K562 (cell line): ENCODE data around the gene GRID2IP. TPM values are rescaled to one million over a fixed set of nuclear protein-coding genes. Genes with fewer than 3 reads are reported as not detected.

ENCODE experiments used
- ATAC-seq: fragments of 200-7000 bp; cut with Tn5 transposase; 3 replicates; pipeline ENCODE4 v1.9.1; 2020; ENCODE audit warnings: moderate library complexity
- BruUV-seq: library from RNA; stranded (reverse); fragments of 400-500 nt; replicated peaks from 2 replicates; lab custom pipeline; 2021; lab: Mats Ljungman, UMichigan
- CTCF ChIA-PET: fragments of 300-600 bp; formaldehyde crosslinking; extraction: SDS; loops from one replicate; lab custom pipeline; 2021; ENCODE audit warnings: low intra/inter-chr PET ratio; lab: Yijun Ruan, JAX
- POLR2A ChIA-PET: fragments of 300-600, 350-650 bp; sonication (Branson Sonifier 250); formaldehyde crosslinking; extraction: SDS; loops from one replicate; lab custom pipeline; 2021; ENCODE audit warnings: antibody characterized with exemption, inconsistent platforms; lab: Yijun Ruan, JAX
- DNase-seq, 4 experiments: peaks; one replicate each; pipeline versions ENCODE4 v3.0.0 to v3.0.0-alpha.2; 2011 to 2018; ENCODE audit warnings: low spot score in 3 of 4, mixed read lengths in 3 of 4; ENCODE audit errors: extremely low read depth in 1 of 4
- FAIRE-seq: peaks from 2 replicates; lab custom pipeline; 2011; peaks lifted over from hg19 to GRCh38; lab: Jason Lieb, UNC
- H2AFZ ChIP-seq: 2 replicates; pipeline ENCODE4 v1.6.0; 2011; ENCODE audit warnings: low read depth, low read length, control low read depth, inconsistent platforms
- H3K27ac ChIP-seq: fragments of 200-600 bp; 3 replicates; pipeline ENCODE4 v1.8.0; 2011; ENCODE audit warnings: low read depth, mild to moderate bottlenecking, control low read depth, inconsistent platforms, low read length, moderate library complexity, mixed read lengths; ENCODE audit errors: extremely low read depth
- H3K27me3 ChIP-seq, 2 experiments: fragments of 300-600 bp in 1 of 2; 2 replicates in 1 of 2; 3 replicates in 1 of 2; pipeline versions ENCODE4 v1.6.0 to v1.8.0; 2011; ENCODE audit warnings: inconsistent platforms in 2 of 2, low read length in 2 of 2, mild to moderate bottlenecking in 1 of 2, mixed read lengths in 1 of 2, moderate library complexity in 1 of 2; ENCODE audit not compliant: control insufficient read depth in 2 of 2, insufficient read depth in 2 of 2
- H3K36me3 ChIP-seq: fragments of 300-600 bp; 3 replicates; pipeline ENCODE4 v1.8.0; 2011; ENCODE audit warnings: mild to moderate bottlenecking, low read length, inconsistent platforms; ENCODE audit not compliant: control insufficient read depth, insufficient read depth
- H3K4me1 ChIP-seq, 2 experiments: fragments of 200-600 bp in 1 of 2; replicated peaks in 1 of 2; 2 replicates in 1 of 2; 3 replicates in 1 of 2; pipeline versions ENCODE4 v1.5.1 to v1.8.0; 2011; ENCODE audit warnings: inconsistent platforms in 2 of 2, low read length in 2 of 2, mild to moderate bottlenecking in 1 of 2, mixed read lengths in 1 of 2, moderate library complexity in 1 of 2; ENCODE audit not compliant: control insufficient read depth in 2 of 2, insufficient read depth in 2 of 2
- H3K4me2 ChIP-seq: 2 replicates; pipeline ENCODE4 v1.6.1; 2011; ENCODE audit warnings: low read length, control low read depth, inconsistent platforms, mixed read lengths; ENCODE audit not compliant: insufficient read depth
- H3K4me3 ChIP-seq: fragments of 200-600 bp; sonication (generic), shearing (Covaris generic); 2 replicates; pipeline ENCODE4 v1.5.1; 2016; ENCODE audit warnings: control low read depth, inconsistent platforms
- H3K79me2 ChIP-seq: fragments of 200-600 bp; 3 replicates; pipeline ENCODE4 v1.8.0; 2011; ENCODE audit warnings: low read length, inconsistent platforms; ENCODE audit not compliant: control insufficient read depth, insufficient read depth
- H3K9ac ChIP-seq, 2 experiments: 2 replicates each; pipeline versions ENCODE4 v1.6.0 to v1.6.1; 2011; ENCODE audit warnings: low read depth in 2 of 2, low read length in 2 of 2, control low read depth in 1 of 2, inconsistent platforms in 1 of 2, mild to moderate bottlenecking in 1 of 2, mixed read lengths in 1 of 2; ENCODE audit not compliant: insufficient read depth in 1 of 2
- H3K9me1 ChIP-seq: one replicate; pipeline ENCODE4 v1.6.0; 2011; ENCODE audit warnings: inconsistent platforms, mild to moderate bottlenecking, low read length, moderate library complexity; ENCODE audit not compliant: control insufficient read depth, insufficient read depth
- H3K9me3 ChIP-seq: replicated peaks from 2 replicates; pipeline ENCODE4 v1.5.1; 2011; ENCODE audit warnings: low read depth, low read length, inconsistent platforms; ENCODE audit not compliant: control insufficient read depth, insufficient read depth
- H4K20me1 ChIP-seq: replicated peaks from 2 replicates; pipeline ENCODE4 v1.6.1; 2011; ENCODE audit warnings: low read length, inconsistent platforms, mixed read lengths; ENCODE audit not compliant: control insufficient read depth, insufficient read depth
- ARNT ChIP-seq, 2 experiments: fragments of 450-650 bp; IDR thresholded peaks; 2 replicates each; pipeline ENCODE4 v1.6.1; 2016; ENCODE audit warnings: mild to moderate bottlenecking in 1 of 2
- BACH1 ChIP-seq: fragments of 200-800 bp; sonication (Bioruptor generic); IDR thresholded peaks from 2 replicates; pipeline ENCODE4 v1.6.1; 2016; ENCODE audit warnings: missing genetic modification characterization, missing compliant biosample characterization
- CREBBP ChIP-seq: IDR thresholded peaks from one replicate; pipeline ENCODE4 v1.6.1; 2012; ENCODE audit warnings: low read depth, mild to moderate bottlenecking, control low read depth, inconsistent platforms, low read length
- CTCF ChIP-seq, 3 experiments: IDR thresholded peaks in 2 of 3; conservative IDR thresholded peaks in 1 of 3; 2 replicates each; pipeline ENCODE4 v1.5.1; 2011 to 2012; ENCODE audit warnings: low read length in 3 of 3, mild to moderate bottlenecking in 3 of 3, control low read depth in 2 of 3, improper control_type of control experiment in 1 of 3, inconsistent platforms in 1 of 3, low read depth in 1 of 3, mixed read lengths in 1 of 3, moderate library complexity in 1 of 3; ENCODE audit not compliant: insufficient read depth in 2 of 3
- MECOM ChIP-seq: fragments of 250-450 bp; sonication (Bioruptor Pico); IDR thresholded peaks from 2 replicates; pipeline ENCODE4 v1.8.0; 2022; ENCODE audit warnings: inconsistent platforms
- NFE2 ChIP-seq: IDR thresholded peaks from 2 replicates; pipeline ENCODE4 v1.6.1; 2014; ENCODE audit warnings: antibody characterized with exemption, low read depth
- PATZ1 ChIP-seq: fragments of 250-450 bp; sonication (Bioruptor Pico); IDR thresholded peaks from 2 replicates; pipeline ENCODE4 v1.5.0; 2020; ENCODE audit warnings: mild to moderate bottlenecking, borderline replicate concordance
- POLR2AphosphoS5 ChIP-seq: IDR thresholded peaks from 2 replicates; pipeline ENCODE4 v1.6.1; 2011; ENCODE audit warnings: mild to moderate bottlenecking, low read depth, low read length, moderate library complexity; ENCODE audit not compliant: control insufficient read depth, insufficient read depth
- SP2 ChIP-seq: IDR thresholded peaks from 2 replicates; pipeline ENCODE4 v1.6.1; 2011; ENCODE audit warnings: mild to moderate bottlenecking, low read depth, low read length, moderate library complexity; ENCODE audit not compliant: poor library complexity, severe bottlenecking; ENCODE audit errors: extremely low read depth
- TCF3 ChIP-seq: sonication (generic); formaldehyde crosslinking; IDR thresholded peaks from 2 replicates; pipeline ENCODE4 v1.4.0; 2020; ENCODE audit warnings: mild to moderate bottlenecking, missing genetic modification reagents
- TEAD4 ChIP-seq, 2 experiments: sonication (generic) in 1 of 2; formaldehyde crosslinking in 1 of 2; IDR thresholded peaks; 2 replicates each; pipeline versions ENCODE4 v1.6.1 to v1.8.0; 2012 to 2022; ENCODE audit warnings: borderline replicate concordance in 1 of 2, inconsistent platforms in 1 of 2, low read length in 1 of 2, mild to moderate bottlenecking in 1 of 2, missing genetic modification reagents in 1 of 2
- THRAP3 ChIP-seq: fragments of 450-650 bp; IDR thresholded peaks from 2 replicates; pipeline ENCODE4 v1.6.1; 2016; ENCODE audit warnings: mild to moderate bottlenecking, inconsistent platforms, borderline replicate concordance
- ZBTB7A ChIP-seq: IDR thresholded peaks from 2 replicates; pipeline ENCODE4 v1.6.1; 2011; ENCODE audit warnings: low read depth, mild to moderate bottlenecking, low read length, moderate library complexity, borderline replicate concordance; ENCODE audit not compliant: control insufficient read depth
- ZNF311 ChIP-seq: fragments of 250-450 bp; sonication (Bioruptor Pico); IDR thresholded peaks from 2 replicates; pipeline ENCODE4 v1.4.0; 2020; ENCODE audit warnings: mild to moderate bottlenecking, moderate library complexity
- ZNF316 ChIP-seq: fragments of 450-650 bp; IDR thresholded peaks from 2 replicates; pipeline ENCODE4 v1.6.1; 2016
- WGBS: fragments of 100-300 bp; shearing (Covaris generic); methylation state at CpG from one replicate; pipeline ENCODE4 v1.1.6; 2016; ENCODE audit warnings: low coverage, mixed read lengths; ENCODE audit not compliant: insufficient coverage; ENCODE audit errors: missing lambda C conversion rate; 5-methylcytosine and 5-hydroxymethylcytosine counted together
- in situ Hi-C: fragments of 300-500 bp; cut with MboI; formaldehyde crosslinking; loops from 4 replicates; pipeline ENCODE4 v1.15.0; 2018; ENCODE audit warnings: inconsistent platforms, mixed read lengths
- intact Hi-C: fragments of 100-400 bp; cut with micrococcal nuclease; formaldehyde crosslinking; loops from 2 replicates; pipeline ENCODE4 v1.14.2; 2022
- polyA plus RNA-seq, 8 experiments: library from polyadenylated mRNA; depleted of rRNA in 4 of 8; stranded (reverse) in 5 of 8; unstranded in 3 of 8; fragments of >200 nt; fragmentation: Nextera tagmentation in 2 of 8; fragmentation: Illumina TruSeq in 1 of 8; extraction: Ambion mirVana in 2 of 8; extraction: Trizol in 1 of 8; gene quantifications; 2 replicates each; pipeline versions ENCODE4 v1.2.1 to v1.2.3, GENCODE V29; 2011 to 2014; ENCODE audit warnings: inconsistent platforms in 1 of 8, missing spikeins in 1 of 8
- total RNA-seq, 7 experiments: library from RNA; depleted of rRNA in 6 of 7; stranded (reverse); fragments of >200 nt in 6 of 7; fragmentation: Illumina TruSeq in 2 of 7; extraction: Trizol in 2 of 7; gene quantifications; 2 replicates each; pipeline versions ENCODE4 v1.2.1 to v1.2.3, GENCODE V29; 2011 to 2021; ENCODE audit warnings: low replicate concordance in 1 of 7

Gene GRID2IP
- total and polyA plus RNA-seq, 9 of the 15 experiments (the other 6 are each of a cell fraction or from before 2014, with no cell fraction given) = not detected

DNA sequence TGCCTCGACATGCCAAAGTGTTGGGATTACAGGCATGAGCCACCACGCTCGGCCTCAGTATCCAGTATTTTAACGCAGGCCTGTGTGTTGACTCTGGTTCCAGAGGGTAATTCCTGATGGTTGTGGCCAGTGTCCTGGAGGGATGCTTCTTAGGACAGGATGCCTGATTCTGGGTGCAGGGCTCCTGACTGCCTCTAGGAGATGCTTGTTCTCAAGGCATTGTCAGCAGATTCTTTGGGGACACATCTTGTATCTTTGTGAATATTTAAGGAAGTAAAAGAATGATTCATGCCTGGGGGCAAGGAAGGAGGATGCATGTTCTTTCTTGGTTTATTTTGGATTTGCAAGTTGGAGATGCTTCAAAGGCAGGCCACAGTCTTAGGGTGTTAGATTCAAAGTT, 28.2 kb upstream of the GRID2IP start:
- Histone ChIP-seq H3K27ac (no peak overlapping the region), H3K36me3 (peaks cover 51% of the 10 kb centered on the region; the same call in 2 of the 3 replicates), H3K9me1 (no peaks in the 10 kb centered on the region), H3K9ac (no peak overlapping the region; a peak in 1 of 4 replicates), H3K27me3 (no peaks in the 10 kb centered on the region), H3K4me3 (no peak overlapping the region), H3K79me2 (peaks cover 20% of the 10 kb centered on the region), H3K4me1 (peaks cover 13 to 20% of the 10 kb centered on the region in 2 experiments), H4K20me1 (no peaks in the 10 kb centered on the region), H2AFZ (no peak overlapping the region), H3K4me2 (no peak overlapping the region), H3K9me3 (no peaks in the 10 kb centered on the region)
- POLR2A ChIA-PET = no interaction called here
- ATAC-seq (no peak), FAIRE-seq (peak; percentile 63), DNase-seq (peak in 1 of 4 experiments; percentile 30)
- BruUV-seq = no TSS peak
- intact Hi-C loops = no loop called here
- in situ Hi-C loops = no loop called here
- WGBS = 95% methylated on average over 4 of the region's 4 CpGs
- CTCF ChIA-PET = no interaction called here
- TF ChIP-seq TCF3 = no peak
- TF ChIP-seq BACH1 (tag) = no peak
- TF ChIP-seq PATZ1 (CRISPR knock-in tag) = no peak
- peak in 2 of 3 experiments; percentile 38 to 39; a peak in 3 of 6 replicates for TF ChIP-seq CTCF (IDR thresholded peaks at IDR 0.05 in 2 of 3, conservative IDR thresholded peaks at IDR 0.05 in 1 of 3; ENCODE audit: insufficient read depth in 2 of 3, low read depth in 1 of 3, low read length in 3 of 3)
- TF ChIP-seq CREBBP = no peak
- TF ChIP-seq ZBTB7A = no peak
- TF ChIP-seq ARNT (IDR thresholded peaks at IDR 0.05) = no peak
- TF ChIP-seq MECOM (CRISPR knock-in tag) = no peak
- 0 out of 2 replicates have a peak, but pooled peaks have one; percentile 10 for TF ChIP-seq NFE2
- TF ChIP-seq POLR2AphosphoS5 = no peak
- no peak for TF ChIP-seq ZNF311 (CRISPR knock-in tag)
- TF ChIP-seq TEAD4 (IDR thresholded peaks at IDR 0.05; ENCODE audit: low read length) = no peak
- TF ChIP-seq TEAD4 (CRISPR knock-in tag; IDR thresholded peaks at IDR 0.05; ENCODE audit: borderline replicate concordance) = no peak
- no peak for TF ChIP-seq THRAP3
- TF ChIP-seq SP2 = no peak
- peak; percentile 18; the same call in 1 of the 2 replicates for TF ChIP-seq ZNF316
